ENCODE results near the gene APOA4.
"Not testable (repeated sequence)": the region's sequence is repeated elsewhere in the genome, so short reads cannot be mapped to it uniquely, and the experiment has no call there.

The APOA4 gene

DNA sequence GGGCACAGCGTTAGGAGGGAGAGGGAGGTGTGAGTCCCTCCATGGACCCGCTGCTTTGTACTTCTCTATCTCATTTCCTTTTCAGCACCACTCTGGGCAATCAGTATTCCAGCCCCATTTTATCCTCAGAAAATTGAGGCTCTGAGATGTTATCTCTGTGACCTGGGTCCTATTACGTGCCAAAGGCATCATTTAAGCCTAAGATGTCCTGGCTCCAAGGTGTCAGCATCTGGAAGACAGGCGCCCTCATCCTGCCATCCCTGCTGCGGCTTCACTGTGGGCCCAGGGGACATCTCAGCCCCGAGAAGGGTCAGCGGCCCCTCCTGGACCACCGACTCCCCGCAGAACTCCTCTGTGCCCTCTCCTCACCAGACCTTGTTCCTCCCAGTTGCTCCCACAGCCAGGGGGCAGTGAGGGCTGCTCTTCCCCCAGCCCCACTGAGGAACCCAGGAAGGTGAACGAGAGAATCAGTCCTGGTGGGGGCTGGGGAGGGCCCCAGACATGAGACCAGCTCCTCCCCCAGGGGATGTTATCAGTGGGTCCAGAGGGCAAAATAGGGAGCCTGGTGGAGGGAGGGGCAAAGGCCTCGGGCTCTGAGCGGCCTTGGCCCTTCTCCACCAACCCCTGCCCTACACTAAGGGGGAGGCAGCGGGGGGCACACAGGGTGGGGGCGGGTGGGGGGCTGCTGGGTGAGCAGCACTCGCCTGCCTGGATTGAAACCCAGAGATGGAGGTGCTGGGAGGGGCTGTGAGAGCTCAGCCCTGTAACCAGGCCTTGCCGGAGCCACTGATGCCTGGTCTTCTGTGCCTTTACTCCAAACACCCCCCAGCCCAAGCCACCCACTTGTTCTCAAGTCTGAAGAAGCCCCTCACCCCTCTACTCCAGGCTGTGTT lies 5.8 kb upstream of the APOA4 start:
- no peak for DNase-seq

DNA sequence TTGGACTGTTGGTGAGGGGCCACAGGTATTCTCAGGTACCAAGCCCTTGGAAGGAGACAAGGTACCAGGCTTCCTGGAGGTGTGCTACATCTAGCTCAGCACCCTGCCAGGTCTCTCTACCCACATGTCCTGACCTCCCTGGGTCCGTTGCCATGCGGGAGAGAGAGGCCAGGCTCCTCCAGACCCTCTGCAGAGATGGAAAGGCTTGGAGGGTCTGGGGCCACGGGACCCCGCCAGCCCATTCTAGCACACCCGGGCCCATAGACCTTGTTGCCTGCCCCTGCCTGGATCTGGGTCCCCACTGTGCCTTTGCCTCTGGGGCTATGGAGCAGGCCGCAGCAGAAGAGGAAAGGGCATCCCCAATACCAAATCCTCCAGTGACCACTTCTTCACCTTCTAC lies 4.4 kb upstream of the APOA4 start:
- no peak for DNase-seq

DNA sequence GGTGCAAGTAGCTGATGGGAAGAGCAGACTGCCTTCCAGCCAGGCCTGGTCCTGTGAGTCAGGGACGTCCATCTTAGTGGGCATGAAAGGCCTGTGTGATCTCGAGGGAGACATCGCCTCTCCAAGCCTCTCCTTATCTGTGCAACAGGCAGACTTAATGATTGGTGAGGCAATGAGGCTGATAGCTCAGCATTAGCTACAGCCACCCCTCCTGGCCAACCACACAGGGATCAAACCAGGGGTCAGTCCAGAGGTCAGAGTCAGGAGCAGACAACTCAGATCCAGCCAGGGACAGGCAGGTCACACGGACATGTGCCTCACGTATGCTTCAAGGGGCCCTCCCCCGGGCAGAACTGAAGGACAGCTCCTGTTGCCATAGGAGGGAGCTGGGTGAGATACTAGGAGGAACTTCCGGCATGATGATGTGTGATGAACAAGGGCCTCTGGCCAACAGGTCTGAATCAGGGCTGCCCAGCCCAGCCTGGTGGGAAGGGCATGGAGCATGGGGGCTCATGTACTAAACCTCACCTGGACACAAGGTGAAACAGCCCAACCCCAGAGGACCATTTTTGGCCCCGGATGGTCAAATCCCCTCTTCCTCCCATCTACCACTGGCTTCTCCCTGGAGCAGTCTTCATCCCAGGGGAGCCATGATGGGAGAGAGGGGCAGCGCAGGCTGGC lies 3.8 kb upstream of the APOA4 start:
- DNase-seq: no peak

DNA sequence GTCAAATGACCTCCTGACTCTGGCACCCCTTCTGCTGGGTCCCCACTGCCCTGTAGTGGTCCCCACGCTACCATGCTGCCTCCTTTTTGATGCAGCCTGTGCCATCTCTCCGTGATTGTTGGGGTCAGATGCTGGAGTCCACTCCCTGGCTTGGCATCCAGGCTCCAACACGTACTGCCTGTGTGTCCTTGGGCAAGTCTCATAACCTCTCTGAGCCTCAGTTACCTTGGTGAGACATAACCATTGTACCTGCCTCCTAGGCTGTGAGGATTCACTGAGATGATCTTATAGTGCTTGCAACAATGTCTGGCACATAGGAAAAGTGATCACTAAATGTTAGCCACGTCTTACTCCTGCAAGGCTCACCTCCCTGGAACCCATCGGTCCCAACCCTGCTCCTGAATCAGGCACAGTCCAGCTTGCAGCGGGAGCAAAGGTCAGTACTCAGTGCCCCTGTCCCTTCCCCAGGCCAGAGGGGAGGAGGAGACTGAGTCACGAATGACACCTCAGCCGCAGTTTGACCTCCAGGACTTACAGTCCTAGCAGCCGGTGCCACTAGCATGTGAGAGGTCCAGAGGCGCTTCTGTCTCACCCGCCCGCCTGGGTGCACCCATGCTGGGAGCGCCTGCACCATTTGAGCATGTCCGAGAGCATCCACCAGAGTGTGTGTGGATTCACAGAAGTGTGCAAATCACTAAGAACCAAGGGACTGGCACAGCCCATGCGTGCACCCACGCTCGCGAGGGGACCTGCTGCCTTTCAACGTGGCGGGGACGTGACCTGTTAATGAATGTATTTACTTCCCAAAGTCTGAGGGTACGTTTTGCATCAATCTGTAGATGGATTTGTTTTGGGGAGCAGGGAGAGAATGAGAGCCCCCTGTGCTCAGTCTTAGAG lies 3.0 kb upstream of the APOA4 start:
- DNase-seq: no peak

DNA sequence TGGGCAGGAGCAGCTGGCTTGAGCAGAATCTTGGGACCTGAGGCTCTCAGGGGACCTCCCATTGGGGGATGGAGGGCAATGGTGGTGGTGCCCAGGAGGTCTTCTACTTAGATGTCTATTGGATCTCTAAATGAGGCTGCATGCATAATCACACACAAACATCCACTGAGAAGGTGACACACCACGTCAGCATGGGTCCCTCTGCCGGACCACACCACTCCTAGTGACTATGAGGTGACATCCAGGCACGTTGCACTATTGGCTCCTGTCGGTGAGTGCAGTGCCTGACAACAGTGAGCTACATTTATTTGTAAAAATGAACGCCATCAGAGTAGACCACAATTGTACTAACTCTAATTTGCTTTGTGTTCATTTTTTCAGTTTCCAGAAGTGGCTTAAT lies 2.3 kb upstream of the APOA4 start:
- no peak for DNase-seq

DNA sequence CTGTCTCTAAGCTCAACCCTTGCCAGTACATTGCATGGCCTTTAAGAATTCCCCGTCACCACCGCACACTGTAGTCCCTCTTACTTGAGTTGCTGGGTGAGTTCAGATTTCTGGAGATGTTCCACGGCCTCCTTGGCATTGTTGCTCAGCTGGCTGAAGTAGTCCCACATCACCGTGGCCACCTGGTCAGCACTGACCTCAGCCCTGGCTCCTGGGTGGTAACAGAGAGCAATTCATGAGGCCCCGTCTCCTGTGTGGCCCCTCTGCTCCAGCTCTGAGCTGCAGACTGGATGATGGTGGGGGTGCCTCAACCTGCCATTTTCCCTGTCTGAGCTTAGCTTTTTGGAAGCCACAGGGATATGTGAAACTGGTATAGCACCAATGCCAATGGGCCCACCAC lies 529 bp downstream of the APOA4 start:
- DNase-seq: no peak

DNA sequence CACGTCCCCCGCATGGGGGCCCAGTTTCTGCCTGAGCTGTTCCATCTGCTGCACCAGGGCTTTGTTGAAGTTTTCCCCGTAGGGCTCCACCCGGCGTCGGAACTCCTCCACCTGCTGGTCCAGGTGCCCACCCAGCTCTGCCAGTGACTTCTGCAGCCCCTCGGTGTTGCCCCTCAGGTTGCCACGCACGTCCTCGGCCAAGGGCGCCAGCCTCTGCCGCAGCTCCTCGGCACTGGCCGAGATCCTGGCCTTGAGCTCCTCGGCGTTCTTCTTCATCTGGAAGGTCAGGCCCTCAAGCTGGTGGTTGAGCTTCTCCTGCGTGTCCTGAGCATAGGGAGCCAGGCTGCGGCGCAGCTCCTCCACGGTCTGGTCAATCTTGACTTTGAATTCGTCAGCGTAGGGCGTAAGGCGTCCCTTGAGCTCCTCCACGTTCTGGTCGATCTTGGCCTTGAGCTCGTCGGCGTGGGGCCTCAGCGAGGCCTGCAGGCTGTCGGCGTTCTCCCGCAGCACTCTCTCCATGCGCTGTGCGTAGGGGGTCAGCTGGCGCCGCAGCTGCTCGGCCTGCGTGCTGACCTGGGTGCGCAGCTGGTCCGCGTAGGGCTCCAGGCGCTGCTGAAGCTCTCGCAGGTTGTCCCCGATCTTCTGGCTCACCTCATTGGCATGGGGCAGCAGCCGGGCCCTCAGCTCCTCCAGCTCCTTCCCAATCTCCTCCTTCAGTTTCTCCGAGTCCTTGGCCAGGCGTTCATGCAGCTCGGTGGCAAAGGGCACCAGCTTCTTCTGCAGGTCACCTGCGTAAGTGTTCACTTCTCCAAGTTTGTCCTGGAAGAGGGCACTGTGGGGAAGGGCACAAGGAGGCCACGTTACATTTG lies 1.8 kb downstream of the APOA4 start:
- no peak for DNase-seq

DNA sequence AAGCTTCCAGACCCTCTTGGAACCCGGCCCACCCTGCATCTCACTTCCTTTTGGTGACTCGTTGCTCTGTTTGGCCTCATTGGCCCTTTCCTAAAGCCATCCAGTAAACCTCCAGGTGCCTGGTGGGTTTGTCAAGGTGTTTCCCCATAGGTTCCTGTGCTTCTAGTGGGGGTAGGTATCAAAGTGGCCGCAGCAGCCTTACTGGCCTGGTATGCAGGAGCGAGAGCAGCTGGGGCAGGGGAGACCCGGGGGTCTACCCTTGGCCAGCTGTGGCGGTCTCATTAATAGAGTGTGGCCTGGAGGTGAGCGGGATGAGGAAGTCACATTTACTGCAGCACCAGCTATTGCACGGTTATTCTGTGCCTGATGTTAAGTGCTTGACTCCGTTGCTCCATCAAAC lies 4.1 kb downstream of the APOA4 start:
- no peak for DNase-seq

DNA sequence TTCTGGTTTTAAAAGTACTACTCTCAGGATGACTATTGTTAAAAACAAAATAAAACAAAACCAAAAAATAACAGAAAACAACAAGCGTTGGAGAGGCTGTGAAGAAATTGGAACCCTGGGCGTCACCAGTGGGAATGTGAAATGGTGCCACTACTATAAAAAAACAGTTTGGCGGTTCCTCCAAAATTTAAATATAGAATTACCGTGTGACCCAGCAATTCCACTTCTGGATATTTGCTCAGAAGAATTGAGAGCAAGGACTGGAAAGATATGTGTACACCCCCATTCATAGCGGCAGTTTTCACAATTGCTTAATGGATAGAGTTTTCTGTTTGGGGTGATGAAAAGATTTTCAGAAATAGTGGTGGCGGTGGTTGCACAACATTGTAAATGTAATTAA lies 8.6 kb downstream of the APOA4 start:
- DNase-seq: no peak

DNA sequence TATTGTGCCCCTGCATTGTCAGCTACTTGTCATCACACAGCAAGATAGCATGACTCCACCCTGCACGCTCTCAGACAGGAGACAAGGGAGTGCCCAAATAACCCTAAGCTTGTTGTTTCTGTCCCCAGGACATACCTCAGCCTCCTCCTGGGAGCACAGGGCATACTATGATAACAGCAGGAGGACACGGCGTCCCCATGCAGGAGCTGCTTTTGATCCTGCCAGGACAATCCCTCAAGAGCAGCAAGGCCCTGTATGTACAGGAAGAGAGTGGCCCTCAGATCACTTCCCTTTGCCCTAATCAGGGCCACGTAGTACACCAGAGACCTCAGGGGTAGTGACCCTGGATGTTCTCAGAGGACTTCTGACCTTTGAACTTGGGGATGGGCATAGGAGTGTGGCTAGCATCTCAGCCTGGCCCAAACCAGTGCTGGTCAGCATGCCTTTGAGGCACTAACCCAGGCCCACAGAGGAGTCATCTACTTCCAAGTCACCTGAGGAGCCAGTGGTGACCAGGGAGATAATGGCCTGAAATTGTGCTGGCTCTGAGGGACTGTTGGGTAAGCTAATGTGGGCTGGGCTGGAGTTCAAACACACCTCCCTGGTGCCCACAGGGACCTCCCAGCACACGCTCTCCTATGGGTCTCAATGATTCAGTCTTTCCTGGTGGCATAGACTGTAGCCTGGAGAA lies 9.2 kb downstream of the APOA4 start:
- DNase-seq: no peak

DNA sequence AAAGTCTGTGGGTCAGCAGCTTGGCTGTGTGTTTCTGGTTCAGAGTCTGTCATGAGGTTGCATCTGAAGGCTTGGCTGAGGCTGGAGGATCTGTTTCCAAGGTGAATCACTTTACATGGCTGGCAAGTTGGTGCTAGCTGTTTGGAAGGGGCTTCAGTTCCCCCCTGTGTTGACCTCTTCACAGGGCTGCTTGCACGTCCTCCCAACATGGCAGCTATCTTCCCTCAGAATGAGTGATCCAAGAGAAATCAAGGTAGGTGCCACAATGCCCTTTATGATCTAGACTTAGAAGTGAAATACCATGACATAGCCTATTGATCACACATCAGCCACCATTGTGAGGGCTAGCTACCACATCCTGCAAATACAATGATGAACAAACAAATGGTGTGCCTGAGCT lies 9.9 kb downstream of the APOA4 start:
- DNase-seq: no peak

DNA sequence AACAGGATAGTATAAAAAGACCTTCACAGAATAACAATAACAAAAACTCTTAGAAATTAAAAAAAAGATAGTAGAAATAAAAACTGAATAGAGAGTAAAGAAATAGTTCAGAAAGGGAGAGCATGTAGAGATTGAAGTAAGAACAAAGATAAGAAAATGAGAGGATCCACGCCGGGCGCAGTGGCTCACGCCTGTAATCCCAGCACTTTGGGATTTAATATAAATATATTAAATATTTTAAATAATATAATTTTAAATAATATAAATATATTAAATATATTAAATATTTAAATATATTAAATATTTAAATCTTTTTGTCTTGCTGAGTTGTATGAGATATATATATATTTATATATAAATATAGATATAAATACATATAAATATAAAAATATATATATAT lies 11.0 kb downstream of the APOA4 start:
- DNase-seq: no peak

DNA sequence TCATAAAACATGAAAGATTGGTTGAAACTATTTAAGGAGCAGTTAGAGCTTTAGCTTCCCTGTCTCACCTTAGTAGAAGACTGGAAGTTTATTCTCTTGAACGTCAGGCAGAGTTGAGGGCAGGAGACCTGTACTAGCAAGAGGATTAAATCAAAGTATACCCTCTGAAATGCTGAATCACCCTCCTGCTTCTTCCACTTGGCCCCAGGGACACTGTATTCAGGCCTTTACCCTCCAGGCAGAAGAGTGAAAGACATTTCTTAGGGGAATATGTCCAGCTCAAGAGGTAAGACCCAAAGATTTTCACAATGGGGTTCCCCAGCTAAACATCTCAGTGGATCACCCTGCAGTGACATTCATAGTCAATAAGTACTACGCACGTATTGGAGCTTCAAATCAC lies 11.9 kb downstream of the APOA4 start:
- DNase-seq: no peak

DNA sequence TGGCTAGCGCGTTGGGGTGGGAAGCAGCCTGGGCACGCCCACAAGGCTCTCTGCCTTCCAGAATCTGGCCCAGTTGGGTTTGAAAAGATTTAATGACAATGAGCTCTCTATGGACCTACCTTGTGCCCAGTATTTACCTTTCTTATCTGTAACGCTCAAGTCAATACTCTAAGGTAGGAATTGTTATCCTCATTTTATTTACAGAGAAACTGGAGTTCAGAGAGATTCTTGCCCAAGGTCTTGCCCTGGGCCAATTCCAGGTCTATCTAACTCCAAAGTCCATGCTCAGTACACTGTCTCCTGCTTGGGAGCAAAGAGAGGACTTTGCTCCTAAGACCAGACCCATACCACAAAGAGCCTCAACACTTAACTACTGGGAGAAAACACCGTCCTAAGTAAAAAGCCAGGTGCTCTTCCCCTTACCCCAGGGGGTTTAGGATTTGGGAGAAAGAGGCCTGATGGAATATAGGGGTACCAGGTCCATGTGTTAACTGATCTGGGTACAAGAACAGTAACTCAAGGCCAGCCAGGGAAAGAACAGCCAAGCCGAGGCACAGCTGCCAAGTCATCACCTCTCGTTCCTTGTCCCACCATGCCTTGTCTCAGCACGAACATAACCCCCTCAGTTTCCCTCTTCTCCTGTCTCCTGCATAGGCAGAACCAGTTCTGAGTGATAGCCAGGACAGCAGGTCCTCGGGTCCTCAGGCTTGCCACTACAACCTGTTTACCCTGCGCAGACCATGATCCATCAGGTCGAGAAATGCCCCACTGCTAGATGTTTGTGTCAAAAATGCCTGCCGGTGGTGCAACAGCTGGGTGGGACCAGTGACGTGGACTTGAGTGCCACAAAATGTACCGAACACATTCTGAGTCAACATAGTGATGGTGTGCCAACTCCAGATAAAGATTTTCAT lies 14.6 kb downstream of the APOA4 start:
- no peak for DNase-seq

DNA sequence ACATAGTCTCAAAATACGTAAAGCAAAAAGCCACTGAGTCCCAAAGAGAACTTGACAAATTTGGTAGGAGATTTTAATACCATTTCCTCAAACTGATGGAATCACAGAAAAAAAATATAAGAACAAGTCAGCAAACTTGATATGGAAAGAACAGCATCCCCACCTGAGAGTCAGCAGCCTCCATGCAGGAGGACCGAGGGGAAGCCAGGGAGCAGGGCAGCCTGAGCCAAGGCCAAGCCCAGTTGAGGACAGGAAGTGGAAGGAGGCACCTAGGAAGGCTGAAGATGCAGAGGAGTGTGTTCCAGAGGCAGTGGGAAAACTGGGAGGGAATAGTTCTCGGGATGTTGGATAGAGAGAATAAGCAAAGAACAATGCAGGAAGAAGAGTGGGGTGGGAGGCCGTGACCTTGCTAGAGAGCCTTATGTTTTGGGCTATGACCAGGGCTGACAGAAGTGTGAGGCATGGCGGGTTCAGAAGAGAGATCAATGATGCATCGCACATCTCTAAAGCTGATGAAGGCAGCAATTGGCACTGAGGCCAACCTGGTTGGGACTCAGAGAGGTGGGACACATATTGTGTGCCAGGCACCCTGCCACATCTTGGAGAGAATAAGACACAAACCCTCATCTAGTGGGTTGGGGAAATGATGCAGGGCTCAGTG lies 15.4 kb downstream of the APOA4 start:
- no peak for DNase-seq

DNA sequence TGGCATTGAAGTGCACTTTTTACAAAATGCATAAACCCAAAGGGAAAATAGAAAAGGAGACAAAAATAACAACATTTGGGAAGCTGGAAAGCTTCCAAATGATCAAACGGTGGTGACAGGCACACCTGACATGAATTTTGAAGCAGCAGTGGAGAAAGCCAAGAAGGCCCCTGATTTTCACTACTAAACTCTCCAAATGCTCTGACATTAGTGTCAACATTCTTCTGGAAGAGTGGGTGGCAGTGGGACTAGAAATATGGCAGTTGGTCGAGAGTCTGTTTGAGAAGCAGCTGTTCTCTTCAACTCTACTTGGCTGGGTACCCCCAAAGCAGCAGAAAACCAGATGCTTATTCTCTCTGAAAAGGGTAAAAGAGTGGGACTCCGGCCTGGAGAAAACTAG lies 19.1 kb downstream of the APOA4 start:
- no peak for DNase-seq

DNA sequence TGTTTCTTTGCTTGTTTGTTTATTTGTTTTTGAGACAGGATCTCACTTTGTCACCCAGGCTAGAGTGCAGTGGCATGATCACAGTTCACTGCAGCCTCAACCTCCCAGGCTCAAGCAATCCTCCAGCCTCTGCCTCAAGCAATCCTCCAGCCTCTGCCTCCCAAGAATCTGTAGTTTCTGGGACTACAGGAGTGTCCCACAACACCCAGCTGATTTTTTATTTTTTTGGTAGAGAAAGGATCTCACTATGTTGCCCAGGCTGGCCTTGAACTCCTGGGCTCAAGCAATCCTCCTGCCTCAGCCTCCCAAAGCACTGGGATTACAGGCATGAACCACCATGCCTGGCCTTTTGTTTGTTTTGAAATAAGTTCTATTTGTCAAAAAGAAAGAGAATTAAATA lies 21.4 kb downstream of the APOA4 start:
- not testable (repeated sequence) for DNase-seq

DNA sequence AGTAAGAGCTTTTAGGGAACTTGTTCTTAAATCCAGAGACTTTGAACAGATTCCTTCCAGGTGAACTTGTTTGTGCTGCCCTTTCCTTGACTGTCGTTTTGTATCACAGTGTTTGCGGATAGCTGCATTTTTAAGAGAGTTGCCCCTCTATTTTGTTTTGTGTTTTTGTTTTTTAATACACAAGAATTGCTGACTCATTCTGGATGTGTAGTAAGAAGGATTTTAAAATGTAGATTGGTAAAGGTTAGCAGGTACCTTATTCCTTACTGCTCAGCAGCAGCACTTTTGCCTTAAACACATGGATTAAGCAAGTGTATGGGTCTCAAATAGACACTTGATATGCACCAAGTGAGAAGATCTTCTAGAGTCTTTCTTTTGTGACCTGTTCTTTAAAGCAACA lies 22.5 kb downstream of the APOA4 start:
- no peak for DNase-seq

DNA sequence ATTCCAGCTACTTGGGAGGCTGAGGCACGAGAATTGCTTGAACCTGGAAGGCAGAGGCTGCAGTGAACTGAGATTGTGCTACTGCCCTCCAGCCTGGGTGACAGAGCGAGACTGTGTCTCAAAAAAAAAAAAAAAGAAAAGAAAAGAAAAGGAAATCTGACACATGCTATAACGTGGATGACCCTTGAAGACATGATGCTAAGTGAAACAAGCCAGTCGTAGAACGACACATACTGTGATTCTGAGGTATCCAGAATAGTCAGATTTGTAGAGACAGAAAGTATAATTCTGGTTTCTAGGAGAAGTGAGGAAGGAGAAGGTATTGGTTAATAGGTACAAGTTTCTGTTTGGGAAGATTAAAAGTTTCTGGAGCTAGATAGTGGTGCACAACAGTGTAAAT lies 24.7 kb downstream of the APOA4 start:
- no peak for DNase-seq

DNA sequence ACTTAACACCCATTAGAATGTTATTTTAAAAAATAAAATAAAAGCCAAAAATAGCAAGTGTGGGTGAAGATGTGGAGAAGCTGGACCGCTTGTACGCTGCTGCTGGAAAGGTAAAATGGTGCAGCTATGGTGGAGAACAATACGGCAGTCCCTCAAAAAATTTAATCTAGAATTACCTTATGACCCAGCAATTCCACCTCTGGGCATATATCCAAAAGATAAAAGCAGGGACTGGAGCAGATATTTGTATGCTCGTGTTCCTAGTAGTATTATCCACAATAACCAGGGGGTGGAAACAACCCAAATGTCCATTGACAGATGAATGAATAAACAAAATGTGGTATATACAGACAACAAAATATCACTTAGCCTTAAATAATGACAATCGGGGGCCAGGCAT lies 25.3 kb downstream of the APOA4 start:
- no peak for DNase-seq

All from CD4-positive, alpha-beta T cell treated with Interleukin-1 beta for 1 hour (primary cell).